Tibial nerve (tissue), 4 donors: ENCODE measurements around the gene PIK3C2B. TPM values are rescaled to one million over a fixed set of nuclear protein-coding genes. Genes with fewer than 3 reads are reported as not detected.

Source experiments
- DNase-seq, 2 donors: peaks; one replicate each; pipeline ENCODE4 v3.0.0-alpha.2; 2019; ENCODE audit warnings: low spot score in 2 of 2
- H3K27ac ChIP-seq, 4 donors: fragments of 200-600 bp; sonication (generic) in 3 of 4; one replicate each; pipeline ENCODE4 v1.5.1; 2017 to 2019; ENCODE audit warnings: mild to moderate bottlenecking in 1 of 4
- H3K27me3 ChIP-seq, 2 donors: fragments of 200-600 bp; sonication (generic) in 1 of 2; one replicate each; pipeline versions ENCODE4 v1.5.1 to v1.6.0; 2017 to 2019
- H3K36me3 ChIP-seq, 3 donors: fragments of 200-600 bp; sonication (generic); one replicate each; pipeline ENCODE4 v1.5.1; 2018 to 2019
- H3K4me1 ChIP-seq, 4 donors: fragments of 200-600 bp; sonication (generic) in 3 of 4; one replicate each; pipeline ENCODE4 v1.5.1; 2017 to 2019
- H3K4me3 ChIP-seq, 4 donors: fragments of 200-600 bp; sonication (generic) in 3 of 4; one replicate each; pipeline ENCODE4 v1.5.1; 2017 to 2019; ENCODE audit warnings: mild to moderate bottlenecking in 1 of 4, moderate library complexity in 1 of 4
- H3K9me3 ChIP-seq, 4 donors: fragments of 200-600 bp; sonication (generic) in 3 of 4; one replicate each; pipeline ENCODE4 v1.5.1; 2017 to 2019
- EP300 ChIP-seq, 2 donors: sonication (generic); formaldehyde crosslinking; IDR thresholded peaks; one replicate each; pipeline ENCODE4 v1.6.1; 2017; ENCODE audit warnings: antibody characterized with exemption in 2 of 2, mild to moderate bottlenecking in 1 of 2
- POLR2A ChIP-seq, 2 donors: fragments of 450-650 bp; IDR thresholded peaks; one replicate each; pipeline ENCODE4 v1.6.1; 2017; ENCODE audit warnings: antibody characterized with exemption in 2 of 2, mild to moderate bottlenecking in 2 of 2, moderate library complexity in 2 of 2
- WGBS, 2 donors: methylation state at CpG; one replicate each; pipeline ENCODE4 v1.1.5; 2018; 5-methylcytosine and 5-hydroxymethylcytosine counted together
- total RNA-seq, 4 donors: library from RNA; depleted of rRNA; stranded (reverse); fragments of >200 nt; gene quantifications; one replicate each; pipeline ENCODE4 v1.1.0, GENCODE V29; 2016
- TF ChIP-seq, protein P1 (sequence below), 5 experiments: fragments of 200-600 bp in 3 of 5; fragments of 450-650 bp in 2 of 5; sonication (generic) in 3 of 5; IDR thresholded peaks; one replicate each; pipeline ENCODE4 v1.5.1; 2016 to 2019; ENCODE audit warnings: antibody characterized with exemption in 5 of 5, mild to moderate bottlenecking in 3 of 5, moderate library complexity in 2 of 5

PIK3C2B gene, protein sequence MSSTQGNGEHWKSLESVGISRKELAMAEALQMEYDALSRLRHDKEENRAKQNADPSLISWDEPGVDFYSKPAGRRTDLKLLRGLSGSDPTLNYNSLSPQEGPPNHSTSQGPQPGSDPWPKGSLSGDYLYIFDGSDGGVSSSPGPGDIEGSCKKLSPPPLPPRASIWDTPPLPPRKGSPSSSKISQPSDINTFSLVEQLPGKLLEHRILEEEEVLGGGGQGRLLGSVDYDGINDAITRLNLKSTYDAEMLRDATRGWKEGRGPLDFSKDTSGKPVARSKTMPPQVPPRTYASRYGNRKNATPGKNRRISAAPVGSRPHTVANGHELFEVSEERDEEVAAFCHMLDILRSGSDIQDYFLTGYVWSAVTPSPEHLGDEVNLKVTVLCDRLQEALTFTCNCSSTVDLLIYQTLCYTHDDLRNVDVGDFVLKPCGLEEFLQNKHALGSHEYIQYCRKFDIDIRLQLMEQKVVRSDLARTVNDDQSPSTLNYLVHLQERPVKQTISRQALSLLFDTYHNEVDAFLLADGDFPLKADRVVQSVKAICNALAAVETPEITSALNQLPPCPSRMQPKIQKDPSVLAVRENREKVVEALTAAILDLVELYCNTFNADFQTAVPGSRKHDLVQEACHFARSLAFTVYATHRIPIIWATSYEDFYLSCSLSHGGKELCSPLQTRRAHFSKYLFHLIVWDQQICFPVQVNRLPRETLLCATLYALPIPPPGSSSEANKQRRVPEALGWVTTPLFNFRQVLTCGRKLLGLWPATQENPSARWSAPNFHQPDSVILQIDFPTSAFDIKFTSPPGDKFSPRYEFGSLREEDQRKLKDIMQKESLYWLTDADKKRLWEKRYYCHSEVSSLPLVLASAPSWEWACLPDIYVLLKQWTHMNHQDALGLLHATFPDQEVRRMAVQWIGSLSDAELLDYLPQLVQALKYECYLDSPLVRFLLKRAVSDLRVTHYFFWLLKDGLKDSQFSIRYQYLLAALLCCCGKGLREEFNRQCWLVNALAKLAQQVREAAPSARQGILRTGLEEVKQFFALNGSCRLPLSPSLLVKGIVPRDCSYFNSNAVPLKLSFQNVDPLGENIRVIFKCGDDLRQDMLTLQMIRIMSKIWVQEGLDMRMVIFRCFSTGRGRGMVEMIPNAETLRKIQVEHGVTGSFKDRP (N-terminal part only)
- total RNA-seq = 10 to 100 TPM; 18.0 to 67.2 (median 32.5) TPM

DNA sequence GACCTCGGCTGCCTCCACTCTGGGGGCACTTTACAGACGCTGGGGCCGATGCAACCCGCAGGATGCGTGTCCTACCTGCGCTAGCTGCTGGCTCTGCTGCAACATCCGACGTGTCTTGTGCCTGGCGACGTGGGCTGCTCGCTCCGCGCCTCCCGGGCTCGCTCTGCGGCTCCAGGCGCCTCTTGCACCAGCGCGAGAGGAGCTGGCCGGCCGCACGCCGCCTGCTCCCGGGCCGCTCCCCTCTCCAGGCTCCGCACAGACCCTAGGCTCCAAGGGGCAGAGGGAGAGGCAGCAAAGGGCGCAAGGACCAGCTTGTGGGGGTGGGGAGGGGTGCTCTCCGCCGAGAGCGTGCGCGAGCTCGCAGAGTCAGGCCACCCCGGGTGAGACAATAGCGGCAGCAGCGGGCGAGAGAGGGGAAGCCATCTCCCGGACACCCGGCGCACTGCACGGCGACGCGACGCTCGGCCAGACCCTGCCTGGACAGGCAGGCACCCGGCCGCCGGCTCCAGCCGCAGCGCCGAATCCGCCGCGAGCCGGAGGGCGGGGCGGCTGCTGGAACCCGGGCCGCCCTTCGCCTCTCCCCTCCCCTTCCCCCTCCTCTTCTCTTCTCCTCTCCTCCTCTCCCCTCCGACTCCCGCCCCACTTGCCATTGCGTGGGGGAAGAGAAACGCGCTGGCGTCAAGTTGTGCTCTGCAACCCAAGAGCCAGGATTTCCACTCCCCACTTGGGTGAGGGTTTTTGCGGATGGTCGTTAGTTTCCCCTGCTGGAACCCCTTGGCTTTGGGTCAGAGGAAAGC, at the start of gene PIK3C2B:
PIK3C2B (minus strand) TSS at position 525 of the 797 bp plus-strand sequence. CDS start 25,003 bp downstream, outside the sequence.
- H3K9me3 ChIP-seq = no peaks in the 10 kb centered on the region
- H3K36me3 ChIP-seq = no peaks in the 10 kb centered on the region
- TF ChIP-seq, protein P1, sequence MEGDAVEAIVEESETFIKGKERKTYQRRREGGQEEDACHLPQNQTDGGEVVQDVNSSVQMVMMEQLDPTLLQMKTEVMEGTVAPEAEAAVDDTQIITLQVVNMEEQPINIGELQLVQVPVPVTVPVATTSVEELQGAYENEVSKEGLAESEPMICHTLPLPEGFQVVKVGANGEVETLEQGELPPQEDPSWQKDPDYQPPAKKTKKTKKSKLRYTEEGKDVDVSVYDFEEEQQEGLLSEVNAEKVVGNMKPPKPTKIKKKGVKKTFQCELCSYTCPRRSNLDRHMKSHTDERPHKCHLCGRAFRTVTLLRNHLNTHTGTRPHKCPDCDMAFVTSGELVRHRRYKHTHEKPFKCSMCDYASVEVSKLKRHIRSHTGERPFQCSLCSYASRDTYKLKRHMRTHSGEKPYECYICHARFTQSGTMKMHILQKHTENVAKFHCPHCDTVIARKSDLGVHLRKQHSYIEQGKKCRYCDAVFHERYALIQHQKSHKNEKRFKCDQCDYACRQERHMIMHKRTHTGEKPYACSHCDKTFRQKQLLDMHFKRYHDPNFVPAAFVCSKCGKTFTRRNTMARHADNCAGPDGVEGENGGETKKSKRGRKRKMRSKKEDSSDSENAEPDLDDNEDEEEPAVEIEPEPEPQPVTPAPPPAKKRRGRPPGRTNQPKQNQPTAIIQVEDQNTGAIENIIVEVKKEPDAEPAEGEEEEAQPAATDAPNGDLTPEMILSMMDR (IDR thresholded peaks at IDR 0.05) = peak; percentile 54 to 86 (median 68)
- TF ChIP-seq POLR2A (IDR thresholded peaks at IDR 0.05) (peak; percentile 43 to 67), EP300 (IDR thresholded peaks at IDR 0.05) (peak in 1 of 2 donors; percentile 61)
- peaks cover 0 to 45% (median 19%) of the 10 kb centered on the region in 4 donors for H3K4me1 ChIP-seq
- no peaks in the 10 kb centered on the region for H3K27me3 ChIP-seq
- peak; percentile 57 to 59 for DNase-seq
- WGBS, 2 donors = 0% methylated on average over 27 to 59 of the region's 69 CpGs
- peak within 1 kb of the TSS; percentile 80 to 93 (median 90) for H3K27ac ChIP-seq
- peak within 1 kb of the TSS; percentile 67 to 87 (median 74) for H3K4me3 ChIP-seq

DNA sequence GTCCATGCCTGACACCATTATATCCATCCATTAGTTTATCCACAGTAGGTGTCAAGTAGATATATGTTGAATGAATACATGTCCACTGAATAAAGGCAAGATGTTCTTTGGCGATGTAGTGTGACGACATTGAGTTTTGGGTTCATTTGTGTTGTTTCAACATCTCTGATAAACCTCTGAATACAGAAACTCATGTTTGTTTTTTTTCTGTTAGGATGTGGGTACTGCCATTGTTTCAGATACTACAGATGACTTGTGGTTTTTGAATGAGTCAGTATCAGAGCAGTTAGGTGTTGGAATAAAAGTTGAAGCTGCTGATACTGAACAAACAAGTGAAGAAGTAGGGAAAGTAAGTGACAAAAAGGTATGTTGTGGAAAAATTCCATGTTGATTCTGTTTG, 49.7 kb upstream of the PIK3C2B start:
- Histone ChIP-seq H3K4me1 (no peaks in the 10 kb centered on the region), H3K27ac (no peak overlapping the region), H3K9me3 (no peaks in the 10 kb centered on the region), H3K36me3 (peaks cover 0 to 96% (median 12%) of the 10 kb centered on the region in 3 donors), H3K27me3 (no peaks in the 10 kb centered on the region), H3K4me3 (no peak overlapping the region)
- TF ChIP-seq, protein P1 (IDR thresholded peaks at IDR 0.05) = no peak
- TF ChIP-seq POLR2A (IDR thresholded peaks at IDR 0.05) (no peak), EP300 (IDR thresholded peaks at IDR 0.05) (no peak)
- WGBS, 2 donors = 88 to 90% methylated on average over 2 of the region's 2 CpGs
- no peak for DNase-seq

DNA sequence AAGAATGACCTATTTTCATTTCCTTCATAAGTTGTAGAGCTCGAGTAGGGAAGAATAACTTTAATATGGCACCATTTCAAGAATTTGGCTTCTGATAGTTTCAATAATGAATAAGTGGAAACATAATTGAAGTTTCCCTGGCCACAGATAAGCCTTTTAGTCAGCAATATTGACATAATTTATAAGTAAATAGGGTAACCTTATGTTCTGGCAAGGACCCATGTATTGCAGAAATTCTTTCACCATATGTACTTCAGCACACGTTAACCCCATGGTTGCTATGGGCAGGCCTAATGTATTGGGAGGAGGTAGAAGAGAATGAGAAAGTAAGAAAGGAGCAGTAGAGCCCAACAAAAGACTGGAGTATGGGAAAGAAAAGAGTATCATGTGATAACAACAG, 47.0 kb upstream of the PIK3C2B start:
- Histone ChIP-seq H3K27me3 (no peaks in the 10 kb centered on the region), H3K4me1 (peaks cover 0 to 4% (median 0%) of the 10 kb centered on the region in 4 donors), H3K27ac (no peak overlapping the region), H3K36me3 (peaks cover 0 to 92% (median 8%) of the 10 kb centered on the region in 3 donors), H3K4me3 (no peak overlapping the region), H3K9me3 (no peaks in the 10 kb centered on the region)
- no peak for DNase-seq
- 49 to 50% methylated on average over 2 of the region's 2 CpGs for WGBS, 2 donors
- TF ChIP-seq EP300 (IDR thresholded peaks at IDR 0.05) (no peak), POLR2A (IDR thresholded peaks at IDR 0.05) (no peak)
- TF ChIP-seq, protein P1 (IDR thresholded peaks at IDR 0.05) = no peak

DNA sequence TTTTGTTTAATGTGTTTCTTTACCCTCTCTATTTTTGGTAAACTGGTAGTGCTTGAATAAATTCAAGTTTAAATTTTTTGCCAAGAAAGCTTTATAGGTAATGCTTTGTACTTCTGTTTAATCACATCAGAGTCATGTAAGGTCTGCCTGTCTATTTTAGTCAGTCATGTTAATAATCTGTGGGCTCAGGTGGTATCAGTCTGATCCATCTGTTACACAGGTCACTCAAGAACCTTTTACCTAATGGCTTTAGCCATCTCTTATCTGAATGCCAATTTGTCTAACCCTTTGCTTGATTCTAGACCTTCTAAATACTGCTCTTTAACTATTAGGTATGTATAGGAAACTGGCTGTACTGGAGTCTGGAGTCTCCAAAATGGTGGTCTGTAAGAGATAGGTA, 38.2 kb upstream of the PIK3C2B start:
- peaks cover 0 to 91% (median 16%) of the 10 kb centered on the region in 3 donors for H3K36me3 ChIP-seq

More for the DNA sequence above, 38.2 kb upstream of the PIK3C2B start:
- Histone ChIP-seq H3K27ac (no peak overlapping the region), H3K4me1 (peaks cover 0 to 11% (median 0%) of the 10 kb centered on the region in 4 donors), H3K4me3 (no peak overlapping the region), H3K27me3 (no peaks in the 10 kb centered on the region), H3K9me3 (no peaks in the 10 kb centered on the region)
- no peak for DNase-seq
- TF ChIP-seq, protein P1 (IDR thresholded peaks at IDR 0.05) = no peak
- TF ChIP-seq POLR2A (IDR thresholded peaks at IDR 0.05) (no peak), EP300 (IDR thresholded peaks at IDR 0.05) (no peak)
